MM.1S (cell line): ENCODE data around the gene FBN2.

Experiments used
- DNase-seq: peaks from one replicate; pipeline ENCODE4 v3.0.0-alpha.2; 2015
- H2AFZ ChIP-seq: fragments of 300-600 bp; sonication (generic); 2 replicates; pipeline ENCODE4 v1.6.0; 2016; ENCODE audit warnings: antibody characterized with exemption, low read length
- H3F3A ChIP-seq: fragments of 300-600 bp; sonication (generic); 2 replicates; pipeline ENCODE4 v1.6.1; 2016; ENCODE audit warnings: mild to moderate bottlenecking, antibody characterized with exemption, low read length, moderate library complexity, mixed read lengths; ENCODE audit not compliant: insufficient read depth
- H3K27ac ChIP-seq: fragments of 300-600 bp; sonication (generic); 2 replicates; pipeline ENCODE4 v1.5.1; 2016; ENCODE audit warnings: mild to moderate bottlenecking, low read length
- H3K27me3 ChIP-seq: fragments of 300-600 bp; sonication (generic); replicated peaks from 2 replicates; pipeline ENCODE4 v1.6.0; 2016; ENCODE audit warnings: low read length; ENCODE audit not compliant: insufficient read depth
- H3K36me3 ChIP-seq: fragments of 300-600 bp; sonication (generic); replicated peaks from 2 replicates; pipeline ENCODE4 v1.6.1; 2016; ENCODE audit warnings: mild to moderate bottlenecking, low read length, mixed read lengths; ENCODE audit not compliant: insufficient read depth
- H3K4me1 ChIP-seq: fragments of 300-600 bp; sonication (generic); 2 replicates; pipeline ENCODE4 v1.6.1; 2016; ENCODE audit warnings: low read length, mixed read lengths
- H3K4me2 ChIP-seq: fragments of 300-600 bp; sonication (generic); 2 replicates; pipeline ENCODE4 v1.6.0; 2016; ENCODE audit warnings: low read depth, low read length
- H3K4me3 ChIP-seq: fragments of 300-600 bp; sonication (generic); 2 replicates; pipeline ENCODE4 v1.5.1; 2016; ENCODE audit warnings: low read length, mixed read lengths
- H3K79me2 ChIP-seq: fragments of 300-600 bp; sonication (generic); 2 replicates; pipeline ENCODE4 v1.6.1; 2016; ENCODE audit warnings: mixed run types, low read length, mixed read lengths
- H3K9ac ChIP-seq: fragments of 300-600 bp; sonication (generic); 2 replicates; pipeline ENCODE4 v1.6.1; 2016; ENCODE audit warnings: low read length, mixed read lengths
- H3K9me2 ChIP-seq: fragments of 300-600 bp; sonication (generic); replicated peaks from 2 replicates; pipeline ENCODE4 v1.6.1; 2016; ENCODE audit warnings: mild to moderate bottlenecking, low read length, mixed read lengths; ENCODE audit not compliant: insufficient read depth
- H3K9me3 ChIP-seq: fragments of 300-600 bp; sonication (generic); replicated peaks from 2 replicates; pipeline ENCODE4 v1.6.1; 2016; ENCODE audit warnings: mild to moderate bottlenecking, low read length, mixed read lengths; ENCODE audit not compliant: insufficient read depth
- H4K20me1 ChIP-seq: fragments of 300-600 bp; sonication (generic); 2 replicates; pipeline ENCODE4 v1.6.1; 2016; ENCODE audit warnings: mild to moderate bottlenecking, low read length, moderate library complexity, mixed read lengths; ENCODE audit not compliant: insufficient read depth
- EZH2 ChIP-seq: fragments of 300-600 bp; sonication (generic); optimal IDR thresholded peaks from 2 replicates; pipeline ENCODE3; 2017; ENCODE audit warnings: low read depth, mild to moderate bottlenecking, antibody characterized with exemption, low read length, mixed read lengths
- EZH2phosphoT487 ChIP-seq: fragments of 300-600 bp; sonication (generic); IDR thresholded peaks from 2 replicates; pipeline ENCODE4 v1.6.1; 2018; ENCODE audit warnings: antibody characterized with exemption, low read length
- TF ChIP-seq, protein P1 (sequence below): fragments of 300-600 bp; sonication (generic); IDR thresholded peaks from 2 replicates; pipeline ENCODE4 v1.5.1; 2016; ENCODE audit warnings: antibody characterized with exemption, low read length, mixed read lengths

FBN2 gene

DNA sequence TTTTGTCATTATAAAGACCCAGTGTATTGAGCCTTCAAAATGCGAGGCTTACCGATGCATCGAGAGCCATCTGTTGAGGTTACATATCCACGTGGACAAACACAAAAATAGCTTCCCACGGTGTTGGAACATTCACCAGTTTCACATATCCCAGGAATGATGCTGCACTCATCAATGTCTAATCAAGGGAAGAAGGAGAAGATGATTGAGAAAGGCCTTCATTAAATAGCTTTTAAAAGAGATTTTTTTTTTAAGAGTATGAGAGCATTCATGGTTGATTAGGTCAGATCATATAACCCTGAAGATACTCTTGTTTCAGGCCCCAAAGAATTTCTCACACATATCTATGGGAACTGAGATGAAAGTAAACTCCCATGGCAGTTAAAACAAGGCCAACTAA lies 129.4 kb downstream of the FBN2 start:
- Histone ChIP-seq H3K27ac (no peak overlapping the region), H3F3A (no peaks in the 10 kb centered on the region), H3K4me1 (no peaks in the 10 kb centered on the region), H3K79me2 (no peaks in the 10 kb centered on the region), H3K36me3 (no peaks in the 10 kb centered on the region), H4K20me1 (no peaks in the 10 kb centered on the region), H3K9ac (no peak overlapping the region), H3K4me2 (no peak overlapping the region), H3K9me2 (no peaks in the 10 kb centered on the region), H3K27me3 (no peaks in the 10 kb centered on the region), H2AFZ (no peak overlapping the region), H3K4me3 (no peak overlapping the region), H3K9me3 (no peaks in the 10 kb centered on the region)
- TF ChIP-seq, protein P1, sequence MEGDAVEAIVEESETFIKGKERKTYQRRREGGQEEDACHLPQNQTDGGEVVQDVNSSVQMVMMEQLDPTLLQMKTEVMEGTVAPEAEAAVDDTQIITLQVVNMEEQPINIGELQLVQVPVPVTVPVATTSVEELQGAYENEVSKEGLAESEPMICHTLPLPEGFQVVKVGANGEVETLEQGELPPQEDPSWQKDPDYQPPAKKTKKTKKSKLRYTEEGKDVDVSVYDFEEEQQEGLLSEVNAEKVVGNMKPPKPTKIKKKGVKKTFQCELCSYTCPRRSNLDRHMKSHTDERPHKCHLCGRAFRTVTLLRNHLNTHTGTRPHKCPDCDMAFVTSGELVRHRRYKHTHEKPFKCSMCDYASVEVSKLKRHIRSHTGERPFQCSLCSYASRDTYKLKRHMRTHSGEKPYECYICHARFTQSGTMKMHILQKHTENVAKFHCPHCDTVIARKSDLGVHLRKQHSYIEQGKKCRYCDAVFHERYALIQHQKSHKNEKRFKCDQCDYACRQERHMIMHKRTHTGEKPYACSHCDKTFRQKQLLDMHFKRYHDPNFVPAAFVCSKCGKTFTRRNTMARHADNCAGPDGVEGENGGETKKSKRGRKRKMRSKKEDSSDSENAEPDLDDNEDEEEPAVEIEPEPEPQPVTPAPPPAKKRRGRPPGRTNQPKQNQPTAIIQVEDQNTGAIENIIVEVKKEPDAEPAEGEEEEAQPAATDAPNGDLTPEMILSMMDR, result no peak
- TF ChIP-seq EZH2phosphoT487 (no peak), EZH2 (no peak)
- no peak for DNase-seq

DNA sequence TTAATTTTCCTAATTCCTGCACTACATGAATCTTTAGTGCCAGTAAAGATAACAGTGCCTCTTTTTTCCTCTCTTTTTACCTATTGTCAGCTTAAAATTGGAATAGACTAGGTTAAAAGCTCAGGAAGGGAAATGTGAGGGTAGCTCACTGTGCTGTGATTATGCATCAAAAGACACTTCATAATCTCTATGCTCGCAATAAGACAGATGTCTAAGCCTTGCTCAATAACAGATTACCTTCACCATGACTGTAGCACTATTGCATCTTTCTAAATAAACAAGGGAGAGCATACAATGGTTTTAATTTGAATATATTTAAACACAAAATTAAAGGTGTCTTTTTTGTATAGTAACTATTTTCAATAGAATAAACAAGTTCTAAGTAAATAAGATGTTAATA lies 130.1 kb downstream of the FBN2 start:
- Histone ChIP-seq H3F3A (no peaks in the 10 kb centered on the region), H3K36me3 (no peaks in the 10 kb centered on the region), H3K9me3 (no peaks in the 10 kb centered on the region), H4K20me1 (no peaks in the 10 kb centered on the region), H3K4me3 (no peak overlapping the region), H3K79me2 (no peaks in the 10 kb centered on the region), H3K9ac (no peak overlapping the region), H3K9me2 (no peaks in the 10 kb centered on the region), H2AFZ (no peak overlapping the region), H3K27ac (no peak overlapping the region), H3K27me3 (no peaks in the 10 kb centered on the region), H3K4me2 (no peak overlapping the region), H3K4me1 (no peaks in the 10 kb centered on the region)
- DNase-seq, result no peak
- TF ChIP-seq, protein P1, result no peak
- TF ChIP-seq EZH2phosphoT487 (no peak), EZH2 (no peak)

- H3F3A ChIP-seq, result no peaks in the 10 kb centered on the region
- no peak overlapping the region for H3K27ac ChIP-seq
Observed at GRCh38 chr5:128406803-128407202, 131.2 kb downstream of the FBN2 start.

More at GRCh38 chr5:128406803-128407202, 131.2 kb downstream of the FBN2 start:
- Histone ChIP-seq H3K9ac (no peak overlapping the region), H4K20me1 (no peaks in the 10 kb centered on the region), H3K4me3 (no peak overlapping the region), H3K27me3 (no peaks in the 10 kb centered on the region), H3K9me3 (no peaks in the 10 kb centered on the region), H3K4me1 (no peaks in the 10 kb centered on the region), H3K79me2 (no peaks in the 10 kb centered on the region), H3K4me2 (no peak overlapping the region), H3K36me3 (no peaks in the 10 kb centered on the region), H3K9me2 (no peaks in the 10 kb centered on the region), H2AFZ (no peak overlapping the region)
- no peak for DNase-seq
- no peak for TF ChIP-seq EZH2
- TF ChIP-seq, protein P1, result no peak
- no peak for TF ChIP-seq EZH2phosphoT487
